MM.1S (cell line): ENCODE results near the gene TPRN.

Experiments
- DNase-seq: peaks from one replicate; pipeline ENCODE4 v3.0.0-alpha.2; 2015
- H2AFZ ChIP-seq: fragments of 300-600 bp; sonication (generic); 2 replicates; pipeline ENCODE4 v1.6.0; 2016; ENCODE audit warnings: antibody characterized with exemption, low read length
- H3F3A ChIP-seq: fragments of 300-600 bp; sonication (generic); 2 replicates; pipeline ENCODE4 v1.6.1; 2016; ENCODE audit warnings: mild to moderate bottlenecking, antibody characterized with exemption, low read length, moderate library complexity, mixed read lengths; ENCODE audit not compliant: insufficient read depth
- H3K27ac ChIP-seq: fragments of 300-600 bp; sonication (generic); 2 replicates; pipeline ENCODE4 v1.5.1; 2016; ENCODE audit warnings: mild to moderate bottlenecking, low read length
- H3K27me3 ChIP-seq: fragments of 300-600 bp; sonication (generic); replicated peaks from 2 replicates; pipeline ENCODE4 v1.6.0; 2016; ENCODE audit warnings: low read length; ENCODE audit not compliant: insufficient read depth
- H3K36me3 ChIP-seq: fragments of 300-600 bp; sonication (generic); replicated peaks from 2 replicates; pipeline ENCODE4 v1.6.1; 2016; ENCODE audit warnings: mild to moderate bottlenecking, low read length, mixed read lengths; ENCODE audit not compliant: insufficient read depth
- H3K4me1 ChIP-seq: fragments of 300-600 bp; sonication (generic); 2 replicates; pipeline ENCODE4 v1.6.1; 2016; ENCODE audit warnings: low read length, mixed read lengths
- H3K4me2 ChIP-seq: fragments of 300-600 bp; sonication (generic); 2 replicates; pipeline ENCODE4 v1.6.0; 2016; ENCODE audit warnings: low read depth, low read length
- H3K4me3 ChIP-seq: fragments of 300-600 bp; sonication (generic); 2 replicates; pipeline ENCODE4 v1.5.1; 2016; ENCODE audit warnings: low read length, mixed read lengths
- H3K79me2 ChIP-seq: fragments of 300-600 bp; sonication (generic); 2 replicates; pipeline ENCODE4 v1.6.1; 2016; ENCODE audit warnings: mixed run types, low read length, mixed read lengths
- H3K9ac ChIP-seq: fragments of 300-600 bp; sonication (generic); 2 replicates; pipeline ENCODE4 v1.6.1; 2016; ENCODE audit warnings: low read length, mixed read lengths
- H3K9me2 ChIP-seq: fragments of 300-600 bp; sonication (generic); replicated peaks from 2 replicates; pipeline ENCODE4 v1.6.1; 2016; ENCODE audit warnings: mild to moderate bottlenecking, low read length, mixed read lengths; ENCODE audit not compliant: insufficient read depth
- H3K9me3 ChIP-seq: fragments of 300-600 bp; sonication (generic); replicated peaks from 2 replicates; pipeline ENCODE4 v1.6.1; 2016; ENCODE audit warnings: mild to moderate bottlenecking, low read length, mixed read lengths; ENCODE audit not compliant: insufficient read depth
- H4K20me1 ChIP-seq: fragments of 300-600 bp; sonication (generic); 2 replicates; pipeline ENCODE4 v1.6.1; 2016; ENCODE audit warnings: mild to moderate bottlenecking, low read length, moderate library complexity, mixed read lengths; ENCODE audit not compliant: insufficient read depth
- CTCF ChIP-seq: fragments of 300-600 bp; sonication (generic); IDR thresholded peaks from 2 replicates; pipeline ENCODE4 v1.5.1; 2016; ENCODE audit warnings: antibody characterized with exemption, low read length, mixed read lengths
- EZH2 ChIP-seq: fragments of 300-600 bp; sonication (generic); optimal IDR thresholded peaks from 2 replicates; pipeline ENCODE3; 2017; ENCODE audit warnings: low read depth, mild to moderate bottlenecking, antibody characterized with exemption, low read length, mixed read lengths
- EZH2phosphoT487 ChIP-seq: fragments of 300-600 bp; sonication (generic); IDR thresholded peaks from 2 replicates; pipeline ENCODE4 v1.6.1; 2018; ENCODE audit warnings: antibody characterized with exemption, low read length

Gene TPRN

GRCh38 chr9:137168904-137169856 is 31.4 kb downstream of the TPRN start:
- H3K9ac ChIP-seq: no peak overlapping the region
- H3K36me3 ChIP-seq: no peaks in the 10 kb centered on the region
- H3K4me3 ChIP-seq: peak overlapping the region; percentile 41; the same call in 1 of the 2 replicates
- H2AFZ ChIP-seq: no peak overlapping the region
- no peak for TF ChIP-seq EZH2
- no peak for TF ChIP-seq CTCF
- TF ChIP-seq EZH2phosphoT487: no peak
- H3K4me2 ChIP-seq: peak overlapping the region; percentile 72; the same call in 1 of the 2 replicates
- no peaks in the 10 kb centered on the region for H3K9me2 ChIP-seq
- H3K79me2 ChIP-seq: no peaks in the 10 kb centered on the region
- H3K9me3 ChIP-seq: no peaks in the 10 kb centered on the region
- H3K27me3 ChIP-seq: peaks cover 79% of the 10 kb centered on the region
- H4K20me1 ChIP-seq: no peaks in the 10 kb centered on the region
- peak; percentile 50 for DNase-seq
- no peaks in the 10 kb centered on the region for H3K4me1 ChIP-seq
- H3K27ac ChIP-seq: no peak overlapping the region
- H3F3A ChIP-seq: no peaks in the 10 kb centered on the region

GRCh38 chr9:137168573-137168903 is 32.0 kb downstream of the TPRN start:
- no peaks in the 10 kb centered on the region for H4K20me1 ChIP-seq
- TF ChIP-seq EZH2 (no peak), EZH2phosphoT487 (no peak), CTCF (no peak)
- no peaks in the 10 kb centered on the region for H3K9me2 ChIP-seq
- H3K9ac ChIP-seq: no peak overlapping the region
- H3K36me3 ChIP-seq: no peaks in the 10 kb centered on the region
- no peak overlapping the region; the same call in 1 of the 2 replicates for H3K4me3 ChIP-seq
- no peaks in the 10 kb centered on the region for H3K4me1 ChIP-seq
- H3K79me2 ChIP-seq: no peaks in the 10 kb centered on the region
- H3K27me3 ChIP-seq: peaks cover 86% of the 10 kb centered on the region
- DNase-seq: no peak
- no peaks in the 10 kb centered on the region for H3K9me3 ChIP-seq
- H3K27ac ChIP-seq: no peak overlapping the region
- peak overlapping the region; percentile 72; the same call in 1 of the 2 replicates for H3K4me2 ChIP-seq
- no peaks in the 10 kb centered on the region for H3F3A ChIP-seq
- no peak overlapping the region for H2AFZ ChIP-seq

GRCh38 chr9:137167747-137168572 is 32.6 kb downstream of the TPRN start:
- peaks cover 88% of the 10 kb centered on the region for H3K27me3 ChIP-seq

More at GRCh38 chr9:137167747-137168572, 32.6 kb downstream of the TPRN start:
- H3K9me3 ChIP-seq: no peaks in the 10 kb centered on the region
- H2AFZ ChIP-seq: no peak overlapping the region
- no peaks in the 10 kb centered on the region for H4K20me1 ChIP-seq
- H3K4me2 ChIP-seq: no peak overlapping the region
- H3K27ac ChIP-seq: no peak overlapping the region
- H3F3A ChIP-seq: no peaks in the 10 kb centered on the region
- no peaks in the 10 kb centered on the region for H3K4me1 ChIP-seq
- no peak for TF ChIP-seq CTCF
- TF ChIP-seq EZH2phosphoT487: no peak
- TF ChIP-seq EZH2: no peak
- H3K36me3 ChIP-seq: no peaks in the 10 kb centered on the region
- DNase-seq: no peak
- no peaks in the 10 kb centered on the region for H3K9me2 ChIP-seq
- H3K79me2 ChIP-seq: no peaks in the 10 kb centered on the region
- no peak overlapping the region for H3K4me3 ChIP-seq
- H3K9ac ChIP-seq: no peak overlapping the region
